ENCODE data around the gene ARL14EPL.
"Not testable (repeated sequence)": the region's sequence is repeated elsewhere in the genome, so short reads cannot be mapped to it uniquely, and the experiment has no call there.

ARL14EPL gene

DNA sequence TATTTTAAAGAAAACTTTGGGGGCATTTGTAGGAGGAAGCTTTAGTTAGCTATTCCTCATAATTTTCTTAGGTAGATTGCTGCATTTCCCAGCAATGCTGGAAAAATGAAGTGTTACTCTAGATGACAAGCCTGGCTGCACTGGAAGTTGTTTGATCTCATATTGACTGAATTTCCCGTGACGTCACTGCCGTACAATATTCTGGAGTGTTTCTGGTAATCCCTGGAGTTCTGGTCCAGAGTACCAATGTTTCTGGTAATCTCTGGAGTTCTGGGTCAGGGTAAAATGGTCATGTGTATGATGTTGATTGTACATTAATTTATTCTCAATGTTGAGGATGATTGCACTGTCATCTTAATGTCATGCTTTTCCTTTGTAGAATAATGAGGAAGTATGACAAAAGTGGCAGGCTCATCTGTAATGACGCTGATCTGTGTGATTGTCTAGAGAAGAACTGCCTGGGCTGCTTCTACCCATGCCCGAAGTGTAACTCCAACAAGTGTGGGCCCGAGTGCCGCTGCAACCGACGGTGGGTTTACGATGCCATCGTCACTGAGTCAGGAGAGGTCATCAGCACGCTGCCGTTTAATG lies 26.2 kb downstream of the ARL14EPL start:
- DNase-seq = peak in 1 of 2 donors; percentile 7

DNA sequence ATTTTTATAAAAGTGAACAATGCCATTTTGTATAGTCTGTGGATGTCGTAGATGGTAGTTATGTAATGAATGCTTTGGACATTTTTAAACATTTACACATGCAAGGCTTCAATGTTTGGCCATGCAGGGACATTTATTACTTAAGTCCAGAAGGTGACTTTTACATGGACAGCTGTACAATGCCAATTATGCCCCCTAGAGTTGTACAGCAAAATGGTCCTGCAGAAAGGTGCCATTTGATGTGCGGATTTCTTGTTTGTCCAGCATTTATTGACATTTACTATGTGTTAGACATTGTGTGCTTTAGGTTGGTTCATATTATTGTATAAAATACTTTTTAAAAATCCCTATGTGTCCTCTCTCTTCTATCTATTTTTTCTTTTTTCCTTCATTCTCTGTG lies 30.1 kb downstream of the ARL14EPL start:
- DNase-seq = no peak

DNA sequence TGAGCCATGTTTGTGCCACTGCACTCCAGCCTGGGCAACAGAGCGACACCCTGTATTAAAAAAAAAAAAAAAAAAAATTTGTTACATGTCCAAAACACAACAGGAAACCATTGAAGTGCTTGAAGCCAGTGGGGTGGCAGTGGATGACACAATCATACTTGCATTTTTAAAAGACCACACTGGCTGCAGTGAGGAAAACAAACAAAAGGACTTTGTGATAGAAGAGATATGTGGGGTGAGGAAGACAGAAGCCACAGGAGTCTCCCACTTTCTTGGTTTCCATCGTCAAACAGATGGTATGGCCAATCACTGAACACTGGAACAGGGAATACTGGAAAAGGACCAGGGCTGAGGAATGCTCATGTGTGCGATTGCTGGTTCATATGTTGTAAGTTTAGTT lies 31.7 kb downstream of the ARL14EPL start:
- DNase-seq = no peak

- peak; percentile 28 to 73 for DNase-seq
These were observed 35.9 kb downstream of the ARL14EPL start for GRCh38 chr5:116068028-116068632.

DNA sequence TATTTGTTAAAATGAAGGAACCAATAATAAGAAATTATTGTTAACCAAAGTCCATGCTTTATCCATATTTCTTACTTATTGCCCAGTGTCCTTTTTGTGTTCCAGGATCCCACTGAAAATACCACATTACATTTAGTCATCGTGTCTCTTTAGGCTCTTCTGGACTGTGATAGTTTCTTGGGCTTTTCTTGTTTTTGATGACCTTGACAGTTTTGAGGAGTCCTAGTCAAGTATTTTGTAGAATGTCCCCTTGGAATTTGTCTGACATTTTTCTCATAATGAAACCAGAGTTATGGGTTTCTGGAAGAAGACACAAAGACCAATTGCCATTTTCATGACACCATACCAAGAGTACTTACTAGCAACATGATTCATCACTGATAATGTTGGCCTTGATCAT lies 38.9 kb downstream of the ARL14EPL start:
- DNase-seq = no peak

- DNase-seq = peak in 1 of 2 donors; percentile 20
These were observed 43.0 kb downstream of the ARL14EPL start for GRCh38 chr5:116075191-116075831.

DNA sequence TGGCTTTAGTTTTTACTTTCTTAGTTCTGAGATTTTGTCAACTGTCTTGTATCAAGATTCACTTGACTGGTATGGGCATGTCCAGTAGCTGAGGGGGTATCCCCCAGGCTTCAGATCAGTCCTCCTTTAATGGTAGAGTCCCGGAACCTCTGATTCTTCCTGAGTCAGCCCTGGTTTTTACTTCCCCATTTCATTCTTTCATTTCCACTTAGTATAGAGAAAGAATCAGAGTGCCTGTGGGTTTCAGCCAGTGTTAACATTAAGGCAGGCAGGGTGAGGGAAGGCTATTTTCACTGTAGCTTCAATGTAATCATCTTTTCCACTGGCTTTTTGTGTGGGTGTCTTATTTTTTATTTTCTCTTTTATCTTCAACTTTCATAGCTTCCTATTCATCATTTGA lies 44.2 kb downstream of the ARL14EPL start:
- DNase-seq = peak; percentile 58 to 59

GRCh38 chr5:116078199-116078598 lies 45.9 kb downstream of the ARL14EPL start:
- DNase-seq = no peak

GRCh38 chr5:116084287-116084691 lies 52.0 kb downstream of the ARL14EPL start:
- no peak for DNase-seq

GRCh38 chr5:116084871-116085715 lies 52.8 kb downstream of the ARL14EPL start, which contains the start of gene COMMD10:
TSS of gene COMMD10 (plus strand) at chr5:116085025.
- DNase-seq = peak; percentile 69 to 74

GRCh38 chr5:116086309-116086708 lies 54.0 kb downstream of the ARL14EPL start:
- DNase-seq = not testable (repeated sequence)

GRCh38 chr5:116088062-116088461 lies 55.8 kb downstream of the ARL14EPL start:
- DNase-seq = no peak

- DNase-seq = peak in 1 of 2 donors; percentile 13
These were observed 58.0 kb downstream of the ARL14EPL start for GRCh38 chr5:116090302-116090701.

DNA sequence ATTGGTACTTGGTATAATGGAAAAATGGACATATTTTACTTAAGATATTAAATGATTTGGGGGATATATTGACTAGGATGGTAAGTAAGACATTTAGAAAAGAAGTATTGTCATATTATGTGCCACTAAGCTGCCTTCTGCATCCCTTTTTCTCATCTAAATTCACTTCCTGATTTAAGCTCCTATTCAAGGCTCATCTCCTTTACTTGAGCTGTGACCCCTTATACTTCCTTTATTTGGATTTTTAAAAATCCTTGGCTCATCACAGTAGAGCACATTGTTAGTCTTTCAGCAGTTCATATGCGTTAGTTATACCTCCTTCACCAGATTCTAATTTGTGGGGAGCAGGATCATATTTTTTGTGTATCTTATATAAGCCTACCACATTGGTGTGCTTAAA lies 59.1 kb downstream of the ARL14EPL start:
- peak; percentile 12 to 21 for DNase-seq

DNA sequence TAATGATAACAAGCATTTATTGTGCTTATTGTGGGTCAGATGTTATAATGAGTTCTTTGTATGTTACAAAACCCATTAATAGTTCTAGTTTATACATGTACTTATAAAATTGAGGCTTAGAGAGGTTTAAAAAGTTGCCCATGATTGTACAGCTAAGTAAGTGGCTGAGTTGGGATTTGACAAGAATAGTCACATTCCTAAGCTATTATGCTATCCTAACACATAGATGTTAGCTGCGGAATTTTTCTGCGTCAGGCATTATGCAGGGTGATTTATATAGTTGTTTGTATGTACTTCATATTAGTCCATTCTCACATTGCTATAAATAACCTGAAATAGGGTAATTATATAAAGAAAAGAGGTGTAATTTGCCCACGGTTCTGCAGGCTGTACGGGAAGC lies 65.0 kb downstream of the ARL14EPL start:
- no peak for DNase-seq

DNA sequence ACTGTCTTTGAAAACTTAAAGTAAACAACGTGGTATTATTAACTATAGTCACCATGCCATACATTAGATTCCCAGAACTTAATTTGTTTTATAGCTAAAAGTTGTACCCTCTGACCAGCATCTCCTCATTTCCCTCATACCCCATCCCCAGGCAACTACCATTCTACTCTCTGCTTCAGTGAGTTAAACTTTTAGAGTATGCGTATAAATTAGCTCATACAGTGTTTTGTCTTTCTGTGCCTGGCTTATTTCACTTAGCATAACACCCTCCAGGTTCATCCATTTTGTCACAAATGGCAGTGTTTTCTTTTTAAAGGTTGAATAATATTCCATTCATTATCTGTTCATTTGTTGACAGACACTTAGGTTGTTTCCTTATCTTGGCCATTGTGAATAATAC lies 66.7 kb downstream of the ARL14EPL start:
- no peak for DNase-seq

DNA sequence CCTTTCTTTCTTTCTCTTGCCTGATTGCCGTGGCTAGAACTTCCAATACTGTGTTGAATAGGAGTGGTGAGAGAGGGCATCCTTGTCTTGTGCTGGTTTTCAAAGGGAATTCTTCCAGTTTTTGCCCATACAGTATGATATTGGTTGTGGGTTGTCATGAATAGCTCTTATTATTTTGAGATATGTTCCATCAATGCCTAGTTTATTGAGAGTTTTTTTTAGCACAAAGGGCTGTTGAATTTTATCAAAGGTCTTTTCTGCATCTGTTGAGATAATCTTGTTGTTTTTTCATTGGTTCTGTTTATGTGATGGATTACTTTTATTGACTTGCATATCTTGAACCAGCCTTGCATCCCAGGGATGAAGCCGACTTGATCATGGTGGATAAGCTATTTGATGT lies 72.7 kb downstream of the ARL14EPL start:
- not testable (repeated sequence) for DNase-seq
